HG02970 (cell line): Measurements from ENCODE around the gene SLC35D1.
A peak's percentile ranks its signal among the peaks of the same experiment; 100 is the strongest.
"Not testable (repeated sequence)": the region's sequence is repeated elsewhere in the genome, so short reads cannot be mapped to it uniquely, and the experiment has no call there.

ENCODE experiments used
- ATAC-seq: cut with Tn5 transposase; IDR thresholded peaks from one replicate; pipeline ENCODE4 v1.9.1; 2021; ENCODE audit warnings: mild to moderate bottlenecking, moderate library complexity, moderate number of reproducible peaks; ENCODE audit not compliant: unreplicated experiment, low FRiP score

SLC35D1 gene

GRCh38 chr1:66996018-66996682 is 57.8 kb downstream of the SLC35D1 start:
- ATAC-seq: peak; percentile 53

GRCh38 chr1:66993076-66993475 is 60.9 kb downstream of the SLC35D1 start:
- ATAC-seq: no peak

GRCh38 chr1:66985835-66986234 is 68.1 kb downstream of the SLC35D1 start:
- no peak for ATAC-seq

GRCh38 chr1:66984491-66984890 is 69.5 kb downstream of the SLC35D1 start:
- ATAC-seq: peak; percentile 65

- ATAC-seq: peak; percentile 48
Measured at GRCh38 chr1:66982561-66983260, 71.2 kb downstream of the SLC35D1 start.

DNA sequence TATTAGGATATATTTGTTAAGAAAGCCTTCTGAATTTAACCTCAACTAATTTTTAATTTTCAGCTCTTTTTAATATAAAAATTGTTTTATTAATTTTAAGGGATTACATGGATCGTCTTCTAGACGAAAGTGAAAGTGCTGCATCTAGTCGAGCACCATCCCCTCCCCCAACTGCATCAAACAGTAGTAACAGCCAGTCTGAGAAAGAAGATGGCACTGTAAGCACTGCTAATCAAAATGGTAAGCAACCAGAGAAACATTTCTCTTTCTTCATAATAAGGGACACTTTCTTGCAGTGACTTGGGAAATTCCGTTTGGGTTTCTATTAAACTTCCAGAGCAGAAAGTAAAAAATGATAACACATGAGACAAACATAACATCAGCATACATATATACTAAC is 72.3 kb downstream of the SLC35D1 start:
- no peak for ATAC-seq

DNA sequence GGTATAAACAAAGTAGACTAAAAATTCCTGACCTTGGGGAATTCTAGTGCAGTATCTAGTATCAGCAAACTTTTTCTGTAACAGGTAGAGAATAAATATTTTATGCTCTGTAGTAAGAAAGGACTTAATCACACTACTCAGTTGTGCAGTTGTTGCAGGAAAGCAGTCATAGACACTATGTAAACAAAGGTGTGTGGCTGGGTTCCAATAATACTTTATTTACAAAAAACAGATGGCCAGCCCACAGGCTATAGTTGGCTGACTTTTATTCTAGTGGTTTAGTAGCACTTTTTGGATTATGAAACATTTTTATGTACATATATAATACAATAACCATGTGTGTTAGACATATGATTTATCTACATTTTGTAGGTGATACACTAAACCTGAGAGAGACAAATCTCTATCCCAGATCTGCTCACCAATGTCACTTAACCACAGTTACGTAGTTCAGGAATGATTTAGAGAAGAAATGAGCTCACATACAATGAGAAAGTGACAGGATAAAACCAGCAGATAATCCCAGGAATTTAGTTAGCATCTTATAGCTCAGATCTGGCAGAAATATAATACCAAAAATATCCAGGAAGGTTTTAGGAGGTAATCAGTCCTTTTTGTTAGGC is 73.1 kb downstream of the SLC35D1 start:
- ATAC-seq: no peak

- not testable (repeated sequence) for ATAC-seq
Measured at GRCh38 chr1:66979621-66980020, 74.3 kb downstream of the SLC35D1 start.

DNA sequence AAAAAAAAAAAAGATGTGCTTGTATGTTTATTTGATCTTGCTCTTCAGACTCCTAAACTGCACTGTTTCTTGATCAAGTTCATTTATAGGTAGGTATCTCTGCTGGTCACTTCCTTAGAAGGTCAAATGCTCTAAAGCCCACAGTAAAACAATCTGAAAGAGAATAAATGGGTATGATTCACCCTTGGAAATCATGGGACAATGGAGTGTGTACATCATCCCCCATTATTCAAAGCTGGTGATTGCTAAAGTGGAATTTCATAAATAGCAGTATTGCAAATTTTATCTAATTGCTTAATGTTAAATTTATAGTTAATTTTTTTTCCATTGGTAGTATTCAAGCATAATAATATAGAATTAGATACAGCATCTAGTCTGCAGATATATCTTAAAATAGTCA is 75.7 kb downstream of the SLC35D1 start:
- ATAC-seq: no peak

DNA sequence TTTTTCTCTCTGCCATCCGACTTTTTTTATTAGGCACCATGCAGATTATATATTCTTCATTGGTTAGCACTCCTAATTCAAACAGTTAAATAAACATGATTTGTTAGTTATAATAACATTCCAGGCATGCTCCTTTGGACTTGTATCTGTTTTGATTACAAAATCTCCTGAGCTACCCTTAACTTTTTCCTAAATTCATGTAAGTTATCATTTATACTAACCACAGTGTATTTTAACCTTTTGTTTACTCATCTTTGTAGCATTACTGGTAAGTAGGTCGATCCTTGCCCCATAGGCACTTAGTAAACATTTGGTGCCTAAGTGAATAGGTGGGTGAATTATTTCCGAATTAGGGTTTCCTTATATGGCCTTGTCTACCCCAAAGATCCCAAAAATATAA is 85.4 kb downstream of the SLC35D1 start:
- ATAC-seq: no peak

GRCh38 chr1:66966188-66966873 is 87.6 kb downstream of the SLC35D1 start:
- not testable (repeated sequence) for ATAC-seq

- no peak for ATAC-seq
Measured at GRCh38 chr1:66957938-66958337, 96.0 kb downstream of the SLC35D1 start.

DNA sequence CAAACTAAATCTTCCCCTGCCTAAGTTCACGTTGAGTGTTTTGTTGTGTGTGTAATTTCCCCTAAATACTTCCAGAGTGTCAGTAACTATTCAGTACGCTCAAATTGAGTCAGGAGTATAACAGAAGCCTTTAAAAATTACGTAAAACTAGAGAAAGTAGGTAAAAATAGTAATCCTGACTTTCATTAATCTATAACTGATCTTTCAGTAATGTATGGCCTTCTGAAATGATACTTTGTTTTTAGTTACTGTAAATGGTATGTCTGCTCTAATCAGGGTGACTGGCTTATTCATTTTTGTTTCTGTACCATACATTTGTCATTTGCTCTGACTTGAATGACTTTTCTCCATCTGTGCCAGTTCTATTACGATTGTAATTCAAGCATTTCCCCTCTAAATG is 99.7 kb downstream of the SLC35D1 start:
- ATAC-seq: peak; percentile 68

DNA sequence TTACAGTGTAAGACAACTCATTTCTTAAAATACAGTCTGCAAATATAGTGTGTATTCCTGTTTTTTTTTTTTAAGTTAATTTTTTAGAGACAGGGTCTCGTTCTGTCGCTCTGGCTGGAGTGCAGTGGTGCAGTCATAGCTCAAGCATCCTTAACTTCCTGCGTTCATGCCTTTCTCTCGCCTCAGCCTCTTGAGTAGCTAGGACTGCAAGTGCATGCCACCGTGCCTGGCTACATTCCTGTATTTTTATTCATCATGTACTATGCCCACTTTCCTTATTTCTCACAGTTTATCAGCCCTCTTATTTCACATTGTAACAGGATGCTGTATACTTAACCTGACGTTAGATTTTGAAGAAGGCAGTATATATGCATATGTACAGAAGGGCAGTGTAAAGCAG is 102.4 kb downstream of the SLC35D1 start:
- no peak for ATAC-seq
